ENCODE data around the gene GALNT14. TPM values are rescaled to one million over a fixed set of nuclear protein-coding genes. Genes with fewer than 3 reads are reported as not detected.

The GALNT14 gene
- total and polyA plus RNA-seq, 2 of the 13 experiments (the other 11 are each of a cell fraction or from before 2014, with no cell fraction given): not detected

- WGBS (ENCODE audit: low lambda C conversion rate): 0% methylated on average over 3 of the region's 3 CpGs
- Histone ChIP-seq H3K4me3 (replicated peaks in 1 of 3; ENCODE audit: insufficient read depth in 1 of 3, low read depth in 2 of 3, low read length in 3 of 3) (no peak overlapping the region), H3K36me3 (replicated peaks in 1 of 2; ENCODE audit: control insufficient read depth in 1 of 2, insufficient read depth in 2 of 2, low read length in 2 of 2) (no peaks in the 10 kb centered on the region), H3K9ac (ENCODE audit: insufficient read depth, low read depth, low read length) (no peak overlapping the region), H3K9me3 (ENCODE audit: low read length) (no peaks in the 10 kb centered on the region), H3K79me2 (ENCODE audit: insufficient read depth, low read length) (no peaks in the 10 kb centered on the region), H3K27ac (ENCODE audit: extremely low read length, insufficient read depth, low read length) (no peak overlapping the region), H3K4me1 (ENCODE audit: insufficient read depth, low read length) (no peaks in the 10 kb centered on the region), H4K20me1 (ENCODE audit: insufficient read depth, low read length) (no peaks in the 10 kb centered on the region), H2AFZ (ENCODE audit: low read length) (no peak overlapping the region), H3K27me3 (ENCODE audit: control insufficient read depth in 1 of 2, insufficient read depth in 2 of 2, low read length in 2 of 2) (peaks cover 4 to 46% of the 10 kb centered on the region in 2 experiments; a peak in 3 of 5 replicates), H3K4me2 (ENCODE audit: low read depth, low read length) (no peak overlapping the region)
- FAIRE-seq (no peak), DNase-seq (ENCODE audit: low spot score) (no peak), ATAC-seq (no peak)
- in situ Hi-C loops (cut with HindIII; ENCODE audit: extremely low pct_ligation_motif_present, low pct_unique_long_range_greater_than_20kb): no loop called here
- BruUV-seq (replicated peaks): no TSS peak
- intact Hi-C loops (cut with micrococcal nuclease; ENCODE audit: unreplicated experiment): no loop called here
- POLR2A ChIA-PET: no interaction called here
- CTCF ChIA-PET (ENCODE audit: low intra/inter-chr PET ratio, low total read pairs): no interaction called here
- TF ChIP-seq TBP (CRISPR knock-in tag; IDR thresholded peaks at IDR 0.05) (no peak), ZC3H4 (CRISPR knock-in tag; IDR thresholded peaks at IDR 0.05; ENCODE audit: borderline replicate concordance) (no peak), BRCA1 (CRISPR knock-in tag; IDR thresholded peaks at IDR 0.05) (no peak), NR1H2 (CRISPR knock-in tag; IDR thresholded peaks at IDR 0.05; ENCODE audit: borderline replicate concordance, low read depth) (no peak), PRMT3 (CRISPR knock-in tag; IDR thresholded peaks at IDR 0.05; ENCODE audit: borderline replicate concordance, low read depth) (no peak), ZNF24 (IDR thresholded peaks at IDR 0.05) (no peak), ZNF362 (CRISPR knock-in tag; IDR thresholded peaks at IDR 0.05; ENCODE audit: borderline replicate concordance) (no peak), ZNF547 (CRISPR knock-in tag; IDR thresholded peaks at IDR 0.05) (no peak), ZNF615 (CRISPR knock-in tag; IDR thresholded peaks at IDR 0.05; ENCODE audit: borderline replicate concordance) (no peak), ZNF326 (CRISPR knock-in tag; IDR thresholded peaks at IDR 0.05; ENCODE audit: borderline replicate concordance) (no peak), ZNF512 (CRISPR knock-in tag; IDR thresholded peaks at IDR 0.05) (no peak), ZNF557 (CRISPR knock-in tag; IDR thresholded peaks at IDR 0.05) (no peak), ZNF563 (CRISPR knock-in tag; IDR thresholded peaks at IDR 0.05) (no peak), ZNF550 (CRISPR knock-in tag; IDR thresholded peaks at IDR 0.05; ENCODE audit: borderline replicate concordance) (no peak)
These were observed 163.1 kb downstream of the GALNT14 start for GRCh38 chr2:30975156-30975555.
